Fibroblast of lung (primary cell): ENCODE results near the gene PGBD2. TPM values are rescaled to one million over a fixed set of nuclear protein-coding genes. Genes with fewer than 3 reads are reported as not detected.

Experiments
- DNase-seq, 2 donors: peaks; one replicate each; pipeline versions ENCODE4 v3.0.0 to v3.0.0-alpha.2; 2010; ENCODE audit warnings: low read depth in 2 of 2
- H2AFZ ChIP-seq: 2 replicates; pipeline ENCODE4 v1.5.1; 2012; ENCODE audit warnings: low read length, control low read depth, inconsistent platforms
- H3K27ac ChIP-seq: 2 replicates; pipeline ENCODE4 v1.5.1; 2011; ENCODE audit warnings: low read length, control low read depth; ENCODE audit not compliant: insufficient read depth
- H3K27me3 ChIP-seq: 2 replicates; pipeline ENCODE4 v1.5.1; 2011; ENCODE audit warnings: mild to moderate bottlenecking, low read length; ENCODE audit not compliant: control insufficient read depth, insufficient read depth
- H3K36me3 ChIP-seq: 2 replicates; pipeline ENCODE4 v1.5.1; 2011; ENCODE audit warnings: low read length; ENCODE audit not compliant: control insufficient read depth, insufficient read depth
- H3K4me1 ChIP-seq: 2 replicates; pipeline ENCODE4 v1.5.1; 2011; ENCODE audit warnings: low read length; ENCODE audit not compliant: control insufficient read depth, insufficient read depth; ENCODE audit errors: extremely low read depth
- H3K4me2 ChIP-seq: 2 replicates; pipeline ENCODE4 v1.5.1; 2011; ENCODE audit warnings: low read length, control low read depth; ENCODE audit not compliant: insufficient read depth; ENCODE audit errors: extremely low read depth
- H3K4me3 ChIP-seq, 4 experiments: fragments of 200-600 bp in 1 of 4; sonication (generic) in 1 of 4; replicated peaks in 1 of 4; 2 replicates each; pipeline ENCODE4 v1.5.1; 2011 to 2016; ENCODE audit warnings: low read length in 4 of 4, low read depth in 3 of 4, mild to moderate bottlenecking in 3 of 4, control low read depth in 2 of 4, inconsistent platforms in 1 of 4, mixed read lengths in 1 of 4; ENCODE audit not compliant: insufficient read depth in 1 of 4; ENCODE audit errors: control extremely low read depth in 1 of 4
- H3K79me2 ChIP-seq: 2 replicates; pipeline ENCODE4 v1.5.1; 2012; ENCODE audit warnings: mild to moderate bottlenecking, low read length, inconsistent platforms; ENCODE audit not compliant: control insufficient read depth, insufficient read depth
- H3K9ac ChIP-seq: 2 replicates; pipeline ENCODE4 v1.5.1; 2011; ENCODE audit warnings: mild to moderate bottlenecking, low read length, control low read depth; ENCODE audit not compliant: insufficient read depth
- H3K9me3 ChIP-seq: 2 replicates; pipeline ENCODE4 v1.5.1; 2012; ENCODE audit warnings: low read depth, low read length; ENCODE audit not compliant: control insufficient read depth, insufficient read depth
- H4K20me1 ChIP-seq: 2 replicates; pipeline ENCODE4 v1.5.1; 2011; ENCODE audit warnings: low read length; ENCODE audit not compliant: control insufficient read depth, insufficient read depth; ENCODE audit errors: extremely low read depth
- EZH2 ChIP-seq: IDR thresholded peaks from 2 replicates; pipeline ENCODE4 v1.5.1; 2012; ENCODE audit warnings: low read length, control low read depth, mild to moderate bottlenecking; ENCODE audit errors: missing control alignments
- polyA plus RNA-seq, 2 donors: library from polyadenylated mRNA; depleted of rRNA in 1 of 2; stranded (reverse) in 1 of 2; unstranded in 1 of 2; fragments of >200 nt; gene quantifications; 2 replicates each; pipeline ENCODE4 v1.2.1, GENCODE V29; 2011 to 2012; ENCODE audit warnings: missing spikeins in 1 of 2
- total RNA-seq: library from RNA; depleted of rRNA; stranded (reverse); fragments of >200 nt; gene quantifications from 2 replicates; pipeline ENCODE4 v1.2.1, GENCODE V29; 2014
- TF ChIP-seq, protein P1 (sequence below), 2 donors: IDR thresholded peaks in 1 of 2; conservative IDR thresholded peaks in 1 of 2; 1 replicate in 1 of 2; 2 replicates in 1 of 2; pipeline ENCODE4 v1.5.1; 2011 to 2012; ENCODE audit warnings: low read length in 2 of 2, control low read depth in 1 of 2, inconsistent platforms in 1 of 2, low read depth in 1 of 2, mild to moderate bottlenecking in 1 of 2

PGBD2 gene
- total and polyA plus RNA-seq, 2 donors (not counting 1 experiment from before 2014, with no cell fraction given), result 4.0 to 7.1 TPM

- Histone ChIP-seq H3K36me3 (peaks cover 8% of the 10 kb centered on the region), H3K4me1 (no peaks in the 10 kb centered on the region), H3K9ac (no peak overlapping the region), H3K79me2 (no peaks in the 10 kb centered on the region), H3K4me2 (no peak overlapping the region), H3K27ac (no peak overlapping the region), H4K20me1 (no peaks in the 10 kb centered on the region), H2AFZ (no peak overlapping the region), H3K27me3 (no peaks in the 10 kb centered on the region), H3K4me3 (no peak overlapping the region), H3K9me3 (no peaks in the 10 kb centered on the region)
- no peak for DNase-seq
- TF ChIP-seq EZH2, result no peak
- TF ChIP-seq, protein P1, sequence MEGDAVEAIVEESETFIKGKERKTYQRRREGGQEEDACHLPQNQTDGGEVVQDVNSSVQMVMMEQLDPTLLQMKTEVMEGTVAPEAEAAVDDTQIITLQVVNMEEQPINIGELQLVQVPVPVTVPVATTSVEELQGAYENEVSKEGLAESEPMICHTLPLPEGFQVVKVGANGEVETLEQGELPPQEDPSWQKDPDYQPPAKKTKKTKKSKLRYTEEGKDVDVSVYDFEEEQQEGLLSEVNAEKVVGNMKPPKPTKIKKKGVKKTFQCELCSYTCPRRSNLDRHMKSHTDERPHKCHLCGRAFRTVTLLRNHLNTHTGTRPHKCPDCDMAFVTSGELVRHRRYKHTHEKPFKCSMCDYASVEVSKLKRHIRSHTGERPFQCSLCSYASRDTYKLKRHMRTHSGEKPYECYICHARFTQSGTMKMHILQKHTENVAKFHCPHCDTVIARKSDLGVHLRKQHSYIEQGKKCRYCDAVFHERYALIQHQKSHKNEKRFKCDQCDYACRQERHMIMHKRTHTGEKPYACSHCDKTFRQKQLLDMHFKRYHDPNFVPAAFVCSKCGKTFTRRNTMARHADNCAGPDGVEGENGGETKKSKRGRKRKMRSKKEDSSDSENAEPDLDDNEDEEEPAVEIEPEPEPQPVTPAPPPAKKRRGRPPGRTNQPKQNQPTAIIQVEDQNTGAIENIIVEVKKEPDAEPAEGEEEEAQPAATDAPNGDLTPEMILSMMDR (conservative IDR thresholded peaks at IDR 0.05 in 1 of 2, IDR thresholded peaks at IDR 0.05 in 1 of 2; ENCODE audit: low read depth in 1 of 2, low read length in 2 of 2), result no peak
Measured at GRCh38 chr1:248914796-248915381, 8.9 kb downstream of the PGBD2 start.

GRCh38 chr1:248918131-248918530, 12.1 kb downstream of the PGBD2 start:
- H3K4me2 ChIP-seq, result no peak overlapping the region
- no peaks in the 10 kb centered on the region for H3K27me3 ChIP-seq
- H3K79me2 ChIP-seq, result no peaks in the 10 kb centered on the region
- H3K27ac ChIP-seq, result no peak overlapping the region
- peaks cover 8% of the 10 kb centered on the region for H3K36me3 ChIP-seq
- no peak overlapping the region for H2AFZ ChIP-seq
- H3K9ac ChIP-seq, result no peak overlapping the region
- no peaks in the 10 kb centered on the region for H3K4me1 ChIP-seq
- no peaks in the 10 kb centered on the region for H3K9me3 ChIP-seq
- H3K4me3 ChIP-seq, result no peak overlapping the region
- DNase-seq, result no peak
- TF ChIP-seq, protein P1 (conservative IDR thresholded peaks at IDR 0.05 in 1 of 2, IDR thresholded peaks at IDR 0.05 in 1 of 2; ENCODE audit: low read depth in 1 of 2, low read length in 2 of 2), result no peak
- TF ChIP-seq EZH2, result no peak
- no peaks in the 10 kb centered on the region for H4K20me1 ChIP-seq

- no peak overlapping the region for H3K27ac ChIP-seq
- no peak overlapping the region for H3K9ac ChIP-seq
- H3K79me2 ChIP-seq, result no peaks in the 10 kb centered on the region
- H4K20me1 ChIP-seq, result no peaks in the 10 kb centered on the region
- TF ChIP-seq, protein P1 (conservative IDR thresholded peaks at IDR 0.05 in 1 of 2, IDR thresholded peaks at IDR 0.05 in 1 of 2; ENCODE audit: low read depth in 1 of 2, low read length in 2 of 2), result no peak
- TF ChIP-seq EZH2, result no peak
- H3K9me3 ChIP-seq, result no peaks in the 10 kb centered on the region
- H2AFZ ChIP-seq, result no peak overlapping the region
- H3K4me2 ChIP-seq, result no peak overlapping the region
- no peaks in the 10 kb centered on the region for H3K27me3 ChIP-seq
- H3K4me3 ChIP-seq, result no peak overlapping the region
- DNase-seq, result peak in 1 of 2 donors; percentile 18
- no peaks in the 10 kb centered on the region for H3K36me3 ChIP-seq
- H3K4me1 ChIP-seq, result peaks cover 6% of the 10 kb centered on the region
Measured at GRCh38 chr1:248923352-248924338, 17.6 kb downstream of the PGBD2 start.
